Astrocyte (in vitro differentiated cells and primary cell): ENCODE results near the gene EPS15. TPM values are rescaled to one million over a fixed set of nuclear protein-coding genes. Genes with fewer than 3 reads are reported as not detected.

ENCODE experiments used
- DNase-seq: peaks from one replicate; pipeline ENCODE4 v3.0.0-alpha.2; 2010; ENCODE audit warnings: low read depth
- FAIRE-seq: peaks from 2 replicates; lab custom pipeline; 2011; peaks lifted over from hg19 to GRCh38; lab: Jason Lieb, UNC
- H2AFZ ChIP-seq: 2 replicates; pipeline ENCODE4 v1.6.0; 2012; ENCODE audit warnings: low read depth, low read length, inconsistent platforms
- H3K27ac ChIP-seq: 2 replicates; pipeline ENCODE4 v1.5.1; 2011; ENCODE audit warnings: low read depth, low read length, inconsistent platforms
- H3K27me3 ChIP-seq: 2 replicates; pipeline ENCODE4 v1.6.0; 2011; ENCODE audit warnings: low read length, inconsistent platforms; ENCODE audit not compliant: insufficient read depth
- H3K36me3 ChIP-seq: 2 replicates; pipeline ENCODE4 v1.5.1; 2011; ENCODE audit warnings: low read length, inconsistent platforms; ENCODE audit not compliant: insufficient read depth
- H3K4me1 ChIP-seq: 2 replicates; pipeline ENCODE4 v1.5.1; 2011; ENCODE audit warnings: low read length, inconsistent platforms; ENCODE audit not compliant: insufficient read depth
- H3K4me2 ChIP-seq: 2 replicates; pipeline ENCODE4 v1.6.0; 2012; ENCODE audit warnings: low read length, inconsistent platforms
- H3K4me3 ChIP-seq: 2 replicates; pipeline ENCODE4 v1.5.1; 2011; ENCODE audit warnings: low read depth, mild to moderate bottlenecking, low read length, inconsistent platforms; ENCODE audit not compliant: insufficient read depth
- H3K79me2 ChIP-seq: 2 replicates; pipeline ENCODE4 v1.6.0; 2012; ENCODE audit warnings: mild to moderate bottlenecking, low read length, inconsistent platforms; ENCODE audit not compliant: insufficient read depth
- H3K9ac ChIP-seq: 2 replicates; pipeline ENCODE4 v1.6.0; 2012; ENCODE audit warnings: mild to moderate bottlenecking, low read length, inconsistent platforms
- H3K9me3 ChIP-seq: 2 replicates; pipeline ENCODE4 v1.5.1; 2012; ENCODE audit warnings: low read depth, mild to moderate bottlenecking, low read length, inconsistent platforms; ENCODE audit not compliant: insufficient read depth
- H4K20me1 ChIP-seq: 2 replicates; pipeline ENCODE4 v1.6.0; 2012; ENCODE audit warnings: low read length, inconsistent platforms; ENCODE audit not compliant: insufficient read depth
- H3K27ac Mint-ChIP-seq: one replicate; pipeline ENCODE4 v1.8.0; 2021; ENCODE audit warnings: mild to moderate bottlenecking, mixed read lengths; ENCODE audit not compliant: unreplicated experiment
- H3K27me3 Mint-ChIP-seq: one replicate; pipeline ENCODE4 v1.8.0; 2021; ENCODE audit warnings: low read depth, mixed read lengths; ENCODE audit not compliant: unreplicated experiment
- H3K36me3 Mint-ChIP-seq: one replicate; pipeline ENCODE4 v1.8.0; 2021; ENCODE audit warnings: low read depth, mixed read lengths; ENCODE audit not compliant: unreplicated experiment
- H3K4me1 Mint-ChIP-seq: one replicate; pipeline ENCODE4 v1.8.0; 2021; ENCODE audit warnings: low read depth, mixed read lengths; ENCODE audit not compliant: unreplicated experiment
- H3K4me3 Mint-ChIP-seq: one replicate; pipeline ENCODE4 v1.8.0; 2021; ENCODE audit warnings: mild to moderate bottlenecking, moderate library complexity, mixed read lengths; ENCODE audit not compliant: unreplicated experiment
- H3K9me3 Mint-ChIP-seq: one replicate; pipeline ENCODE4 v1.8.0; 2021; ENCODE audit warnings: mild to moderate bottlenecking, mixed read lengths; ENCODE audit not compliant: unreplicated experiment
- CTCF ChIP-seq: IDR thresholded peaks from 2 replicates; pipeline ENCODE4 v1.5.1; 2011; ENCODE audit warnings: low read depth, mild to moderate bottlenecking, inconsistent platforms, low read length, moderate library complexity; ENCODE audit not compliant: insufficient read depth
- EZH2 ChIP-seq: IDR thresholded peaks from 2 replicates; pipeline ENCODE4 v1.6.1; 2012; ENCODE audit warnings: mild to moderate bottlenecking, low read length, inconsistent platforms; ENCODE audit not compliant: insufficient read depth
- total RNA-seq: library from RNA; stranded (reverse); gene quantifications from 2 replicates; pipeline ENCODE4 v1.2.1, GENCODE V29; 2021

EPS15 gene
- total RNA-seq, 1 donor from 2014 or later = 70.6 TPM

GRCh38 chr1:51324251-51325010 is 194.6 kb downstream of the EPS15 start:
- Histone ChIP-seq H3K4me3 (no peak overlapping the region), H3K4me1 (peaks cover 11% of the 10 kb centered on the region), H3K79me2 (no peaks in the 10 kb centered on the region), H3K4me2 (no peak overlapping the region), H3K36me3 (no peaks in the 10 kb centered on the region), H3K9ac (no peak overlapping the region), H3K9me3 (no peaks in the 10 kb centered on the region), H3K27me3 (no peaks in the 10 kb centered on the region), H3K27ac (no peak overlapping the region), H2AFZ (no peak overlapping the region), H4K20me1 (no peaks in the 10 kb centered on the region)
- H3K36me3 Mint-ChIP-seq = no peaks in the 10 kb centered on the region
- DNase-seq (no peak), FAIRE-seq (no peak)
- H3K27ac Mint-ChIP-seq = peak overlapping the region; percentile 47
- H3K4me1 Mint-ChIP-seq = peaks cover 10% of the 10 kb centered on the region
- no peak for TF ChIP-seq EZH2
- no peak for TF ChIP-seq CTCF
- H3K9me3 Mint-ChIP-seq = peaks cover 3% of the 10 kb centered on the region
- peaks cover 13% of the 10 kb centered on the region for H3K27me3 Mint-ChIP-seq
- H3K4me3 Mint-ChIP-seq = no peak overlapping the region

GRCh38 chr1:51323778-51324177 is 195.3 kb downstream of the EPS15 start:
- H3K4me1 Mint-ChIP-seq = peaks cover 6% of the 10 kb centered on the region
- no peaks in the 10 kb centered on the region for H3K36me3 ChIP-seq
- no peak overlapping the region for H3K27ac Mint-ChIP-seq
- H3K4me3 ChIP-seq = no peak overlapping the region
- FAIRE-seq = no peak
- H3K4me2 ChIP-seq = no peak overlapping the region
- H3K4me3 Mint-ChIP-seq = no peak overlapping the region
- H3K4me1 ChIP-seq = peaks cover 7% of the 10 kb centered on the region
- no peak for TF ChIP-seq CTCF
- H3K27me3 Mint-ChIP-seq = peaks cover 13% of the 10 kb centered on the region
- H3K27me3 ChIP-seq = no peaks in the 10 kb centered on the region
- H3K9ac ChIP-seq = no peak overlapping the region
- no peak overlapping the region for H2AFZ ChIP-seq
- no peaks in the 10 kb centered on the region for H3K36me3 Mint-ChIP-seq
- no peak overlapping the region for H3K27ac ChIP-seq
- no peak for DNase-seq
- H3K79me2 ChIP-seq = no peaks in the 10 kb centered on the region
- H3K9me3 Mint-ChIP-seq = peaks cover 3% of the 10 kb centered on the region
- no peaks in the 10 kb centered on the region for H3K9me3 ChIP-seq
- H4K20me1 ChIP-seq = no peaks in the 10 kb centered on the region

- Histone ChIP-seq H3K9me3 (no peaks in the 10 kb centered on the region), H3K4me2 (no peak overlapping the region), H2AFZ (no peak overlapping the region), H3K27ac (no peak overlapping the region), H3K36me3 (no peaks in the 10 kb centered on the region), H4K20me1 (no peaks in the 10 kb centered on the region), H3K9ac (no peak overlapping the region), H3K4me3 (no peak overlapping the region), H3K79me2 (no peaks in the 10 kb centered on the region), H3K27me3 (no peaks in the 10 kb centered on the region), H3K4me1 (no peaks in the 10 kb centered on the region)
- DNase-seq (no peak), FAIRE-seq (no peak)
- no peak overlapping the region for H3K4me3 Mint-ChIP-seq
- peaks cover 13% of the 10 kb centered on the region for H3K27me3 Mint-ChIP-seq
- no peak for TF ChIP-seq CTCF
- TF ChIP-seq EZH2 = no peak
- H3K9me3 Mint-ChIP-seq = peaks cover 3% of the 10 kb centered on the region
- H3K27ac Mint-ChIP-seq = no peak overlapping the region
- H3K4me1 Mint-ChIP-seq = no peaks in the 10 kb centered on the region
- H3K36me3 Mint-ChIP-seq = no peaks in the 10 kb centered on the region
Measured at GRCh38 chr1:51322417-51323101, 196.5 kb downstream of the EPS15 start.
